PC-3 (cell line): ENCODE results near the gene MPV17L2. TPM values are rescaled to one million over a fixed set of nuclear protein-coding genes. Genes with fewer than 3 reads are reported as not detected.
A peak's percentile ranks its signal among the peaks of the same experiment; 100 is the strongest.

Source experiments
- ATAC-seq: fragments of 200-7000 bp; cut with Tn5 transposase; 2 replicates; pipeline ENCODE4 v1.9.1; 2020; ENCODE audit warnings: mild to moderate bottlenecking, moderate library complexity
- BruUV-seq: library from RNA; stranded (reverse); fragments of 400-500 nt; replicated peaks from 2 replicates; lab custom pipeline; 2021; lab: Mats Ljungman, UMichigan
- CTCF ChIA-PET: fragments of 300-600 bp; sonication (Branson Sonifier 250); formaldehyde crosslinking; loops from one replicate; lab custom pipeline; 2022; ENCODE audit warnings: antibody characterized with exemption; lab: Charles Lee
- POLR2A ChIA-PET: fragments of 300-600 bp; sonication (Branson Sonifier 250); formaldehyde crosslinking; loops from one replicate; lab custom pipeline; 2022; ENCODE audit warnings: antibody characterized with exemption; ENCODE audit not compliant: unreplicated experiment; lab: Charles Lee
- DNase-seq: peaks from one replicate; pipeline ENCODE4 v3.0.0-alpha.2; 2015
- H2AFZ ChIP-seq: fragments of 300-600 bp; sonication (generic); 2 replicates; pipeline ENCODE4 v1.6.0; 2016; ENCODE audit warnings: antibody characterized with exemption, low read length
- H3F3A ChIP-seq: fragments of 300-600 bp; sonication (generic); one replicate; pipeline ENCODE4 v1.6.0; 2017; ENCODE audit warnings: antibody characterized with exemption, low read length, control low read depth, mild to moderate bottlenecking; ENCODE audit not compliant: unreplicated experiment
- H3K27ac ChIP-seq: fragments of 300-600 bp; sonication (generic); 2 replicates; pipeline ENCODE4 v1.5.1; 2016; ENCODE audit warnings: mild to moderate bottlenecking, low read length
- H3K27me3 ChIP-seq: fragments of 300-600 bp; sonication (generic); 2 replicates; pipeline ENCODE4 v1.6.1; 2016; ENCODE audit warnings: low read length, mixed read lengths
- H3K36me3 ChIP-seq: fragments of 300-600 bp; sonication (generic); 2 replicates; pipeline ENCODE4 v1.6.1; 2016; ENCODE audit warnings: low read depth, mixed run types, low read length, mixed read lengths
- H3K4me1 ChIP-seq: fragments of 300-600 bp; sonication (generic); 2 replicates; pipeline ENCODE4 v1.5.1; 2016; ENCODE audit warnings: low read length; ENCODE audit not compliant: insufficient read depth
- H3K4me2 ChIP-seq: fragments of 300-600 bp; sonication (generic); 2 replicates; pipeline ENCODE4 v1.6.0; 2016; ENCODE audit warnings: low read length
- H3K4me3 ChIP-seq: fragments of 300-600 bp; sonication (generic); 2 replicates; pipeline ENCODE4 v1.5.1; 2016; ENCODE audit warnings: mild to moderate bottlenecking, low read length, mixed read lengths
- H3K79me2 ChIP-seq: fragments of 300-600 bp; sonication (generic); 2 replicates; pipeline ENCODE4 v1.6.1; 2017; ENCODE audit warnings: low read length, mixed read lengths
- H3K9ac ChIP-seq: fragments of 300-600 bp; sonication (generic); 2 replicates; pipeline ENCODE4 v1.6.0; 2016; ENCODE audit warnings: mild to moderate bottlenecking, low read length
- H3K9me2 ChIP-seq: fragments of 300-600 bp; sonication (generic); replicated peaks from 2 replicates; pipeline ENCODE4 v1.6.1; 2016; ENCODE audit warnings: mixed run types, low read length, mixed read lengths
- H3K9me3 ChIP-seq: fragments of 300-600 bp; sonication (generic); 2 replicates; pipeline ENCODE4 v1.6.1; 2016; ENCODE audit warnings: low read length, mixed read lengths
- H4K20me1 ChIP-seq: fragments of 300-600 bp; sonication (generic); 2 replicates; pipeline ENCODE4 v1.6.1; 2016; ENCODE audit warnings: low read length, mixed read lengths
- CTCF ChIP-seq: fragments of 300-600 bp; sonication (generic); conservative IDR thresholded peaks from 2 replicates; pipeline ENCODE4 v1.5.1; 2017; ENCODE audit warnings: antibody characterized with exemption, low read depth, mild to moderate bottlenecking, low read length
- EZH2 ChIP-seq: fragments of 300-600 bp; sonication (generic); IDR thresholded peaks from one replicate; pipeline ENCODE4 v1.6.1; 2017; ENCODE audit warnings: antibody characterized with exemption, mild to moderate bottlenecking, low read length; ENCODE audit not compliant: unreplicated experiment
- EZH2phosphoT487 ChIP-seq: fragments of 300-600 bp; sonication (generic); IDR thresholded peaks from 2 replicates; pipeline ENCODE4 v1.6.1; 2018; ENCODE audit warnings: mild to moderate bottlenecking, antibody characterized with exemption, low read length, borderline replicate concordance
- intact Hi-C: fragments of 100-400 bp; cut with micrococcal nuclease; formaldehyde crosslinking; loops from 2 replicates; pipeline ENCODE4 v1.9.0; 2023
- total RNA-seq: library from RNA; depleted of rRNA; stranded (reverse); fragments of >200 nt; gene quantifications from 2 replicates; pipeline ENCODE4 v1.2.3, GENCODE V29; 2014

Gene MPV17L2
- total RNA-seq, 1 experiment from 2014 or later, result 34.2 TPM

GRCh38 chr19:18202778-18203407 lies 9.9 kb downstream of the MPV17L2 start:
- H3K4me3 ChIP-seq, result peak overlapping the region; percentile 82
- no peak for TF ChIP-seq EZH2phosphoT487
- TF ChIP-seq CTCF, result peak; percentile 52
- H3K27me3 ChIP-seq, result no peaks in the 10 kb centered on the region
- ATAC-seq (no peak), DNase-seq (peak; percentile 18)
- H3K9me3 ChIP-seq, result no peaks in the 10 kb centered on the region
- H2AFZ ChIP-seq, result peak overlapping the region; percentile 84
- no peaks in the 10 kb centered on the region for H3F3A ChIP-seq
- intact Hi-C loops, result loop anchor here (10.0 kb wide), 2 partner anchors 122 to 212 kb away; partner anchors contain the start of genes LSM4 and SSBP4
- H3K27ac ChIP-seq, result no peak overlapping the region
- H3K36me3 ChIP-seq, result peaks cover 4% of the 10 kb centered on the region; the same call in 1 of the 2 replicates
- ChIA-PET POLR2A (no interaction called here), CTCF (no interaction called here)
- peaks cover 15% of the 10 kb centered on the region for H3K4me1 ChIP-seq
- H3K4me2 ChIP-seq, result peak overlapping the region; percentile 98
- peak overlapping the region; percentile 55 for H3K9ac ChIP-seq
- H3K79me2 ChIP-seq, result peaks cover 23% of the 10 kb centered on the region
- no peaks in the 10 kb centered on the region for H3K9me2 ChIP-seq
- no TSS peak for BruUV-seq
- H4K20me1 ChIP-seq, result no peaks in the 10 kb centered on the region

- ATAC-seq, result peak; percentile 2
- H3K4me3 ChIP-seq, result peak overlapping the region; percentile 82
- H4K20me1 ChIP-seq, result no peaks in the 10 kb centered on the region
- H3K27me3 ChIP-seq, result no peaks in the 10 kb centered on the region
- CTCF ChIA-PET, result interaction anchor here (0.5 to 1.2 kb wide), 2 partner anchors 28 to 49 kb away, joined by 3 to 6 read pairs; no protein-coding TSS in a partner anchor
- H2AFZ ChIP-seq, result peak overlapping the region; percentile 84
- H3F3A ChIP-seq, result no peaks in the 10 kb centered on the region
- peak; percentile 30 for DNase-seq
- H3K9me3 ChIP-seq, result no peaks in the 10 kb centered on the region
- no peak for TF ChIP-seq CTCF
- TF ChIP-seq EZH2phosphoT487, result no peak
- TF ChIP-seq EZH2, result no peak
- peaks cover 4% of the 10 kb centered on the region; the same call in 1 of the 2 replicates for H3K36me3 ChIP-seq
- no peaks in the 10 kb centered on the region for H3K9me2 ChIP-seq
- POLR2A ChIA-PET, result interaction anchor here (2.0 kb wide), 1 partner anchor 78 kb away, joined by 10 read pairs; the partner anchor contains the start of gene JUND
- H3K27ac ChIP-seq, result no peak overlapping the region
- peak overlapping the region; percentile 98 for H3K4me2 ChIP-seq
- BruUV-seq, result TSS peak; percentile 31
- intact Hi-C loops, result loop anchor here (10.0 kb wide), 2 partner anchors 121 to 211 kb away; partner anchors contain the start of genes LSM4 and SSBP4
- peaks cover 16% of the 10 kb centered on the region for H3K4me1 ChIP-seq
- peak overlapping the region; percentile 55 for H3K9ac ChIP-seq
- peaks cover 23% of the 10 kb centered on the region for H3K79me2 ChIP-seq
These were observed 10.4 kb downstream of the MPV17L2 start for GRCh38 chr19:18203408-18203862.
